Peyer's patch (tissue), 4 donors: ENCODE results near the gene TDRD10. TPM values are rescaled to one million over a fixed set of nuclear protein-coding genes. Genes with fewer than 3 reads are reported as not detected.

Experiments
- DNase-seq, 3 donors: peaks; one replicate each; pipeline ENCODE4 v3.0.0-alpha.2; 2017 to 2019
- H3K27ac ChIP-seq, 4 donors: fragments of 200-600 bp; sonication (generic); one replicate each; pipeline ENCODE4 v1.5.1; 2016 to 2019
- H3K27me3 ChIP-seq, 2 donors: fragments of 200-600 bp; sonication (generic); one replicate each; pipeline ENCODE4 v1.5.1; 2019
- H3K36me3 ChIP-seq, 3 donors: fragments of 200-600 bp; sonication (generic); one replicate each; pipeline ENCODE4 v1.5.1; 2016 to 2019
- H3K4me1 ChIP-seq, 4 donors: fragments of 200-600 bp; sonication (generic); one replicate each; pipeline ENCODE4 v1.5.1; 2016 to 2019
- H3K4me3 ChIP-seq, 4 donors: fragments of 200-600 bp; sonication (generic); 1 replicate in 3 of 4; 2 replicates in 1 of 4; pipeline ENCODE4 v1.5.1; 2016 to 2019; ENCODE audit warnings: mild to moderate bottlenecking in 1 of 4
- H3K9me3 ChIP-seq, 4 donors: fragments of 200-600 bp; sonication (generic); one replicate each; pipeline ENCODE4 v1.5.1; 2016 to 2019; ENCODE audit warnings: mild to moderate bottlenecking in 1 of 4
- CTCF ChIP-seq, 6 experiments: fragments of 450-650 bp in 4 of 6; fragments of 200-600 bp in 2 of 6; sonication (generic) in 1 of 6; IDR thresholded peaks; one replicate each; pipeline ENCODE4 v1.5.1; 2017 to 2019; ENCODE audit warnings: antibody characterized with exemption in 6 of 6, mild to moderate bottlenecking in 3 of 6, moderate library complexity in 1 of 6
- POLR2A ChIP-seq, 2 donors: fragments of 450-650 bp; IDR thresholded peaks; one replicate each; pipeline ENCODE4 v1.5.1; 2017; ENCODE audit warnings: antibody characterized with exemption in 2 of 2, mild to moderate bottlenecking in 2 of 2, moderate library complexity in 2 of 2
- total RNA-seq, 4 donors: library from RNA; depleted of rRNA; stranded (reverse); fragments of >200 nt; gene quantifications; one replicate each; pipeline ENCODE4 v1.1.0, GENCODE V29; 2016

The TDRD10 gene
- total RNA-seq, 4 donors from 2014 or later: 0.53 to 3.5 (median 1.6) TPM; not detected in 1

GRCh38 chr1:154567386-154568156 lies 65.6 kb downstream of the TDRD10 start, which contains the start of gene CHRNB2:
Gene CHRNB2 (plus strand): TSS chr1:154567778. CDS start chr1:154568045, 267 bp downstream.
- Histone ChIP-seq H3K36me3 (no peaks in the 10 kb centered on the region), H3K27ac (no peak within 1 kb of the TSS), H3K4me3 (peak within 1 kb of the TSS in 3 of 4 donors; percentile 9 to 27 (median 16)), H3K27me3 (no peaks in the 10 kb centered on the region), H3K9me3 (no peaks in the 10 kb centered on the region), H3K4me1 (peaks cover 0 to 8% (median 3%) of the 10 kb centered on the region in 4 donors)
- peak; percentile 36 to 79 (median 79) for DNase-seq
- TF ChIP-seq POLR2A (IDR thresholded peaks at IDR 0.05): no peak
- peak in 1 of 6 experiments; percentile 42 for TF ChIP-seq CTCF (IDR thresholded peaks at IDR 0.05)

GRCh38 chr1:154568157-154568815 lies 66.3 kb downstream of the TDRD10 start:
- TF ChIP-seq POLR2A (IDR thresholded peaks at IDR 0.05): no peak
- H3K4me3 ChIP-seq: peak overlapping the region in 3 of 4 donors; percentile 9 to 27 (median 16)
- peaks cover 0 to 8% (median 3%) of the 10 kb centered on the region in 4 donors for H3K4me1 ChIP-seq
- H3K27me3 ChIP-seq: no peaks in the 10 kb centered on the region
- no peaks in the 10 kb centered on the region for H3K9me3 ChIP-seq
- DNase-seq: no peak
- H3K27ac ChIP-seq: no peak overlapping the region
- no peaks in the 10 kb centered on the region for H3K36me3 ChIP-seq

- DNase-seq: no peak
- no peaks in the 10 kb centered on the region for H3K9me3 ChIP-seq
- no peaks in the 10 kb centered on the region for H3K36me3 ChIP-seq
- H3K4me3 ChIP-seq: no peak overlapping the region
- no peak overlapping the region for H3K27ac ChIP-seq
- TF ChIP-seq POLR2A (IDR thresholded peaks at IDR 0.05) (no peak), CTCF (IDR thresholded peaks at IDR 0.05) (no peak)
- H3K4me1 ChIP-seq: peaks cover 0 to 8% (median 3%) of the 10 kb centered on the region in 4 donors
- no peaks in the 10 kb centered on the region for H3K27me3 ChIP-seq
These were observed 69.4 kb downstream of the TDRD10 start for GRCh38 chr1:154571244-154571963.

- no peaks in the 10 kb centered on the region for H3K27me3 ChIP-seq
- H3K4me1 ChIP-seq: peaks cover 0 to 8% (median 3%) of the 10 kb centered on the region in 4 donors
- H3K27ac ChIP-seq: no peak overlapping the region
- no peak for DNase-seq
- no peak for TF ChIP-seq POLR2A (IDR thresholded peaks at IDR 0.05)
- TF ChIP-seq CTCF (IDR thresholded peaks at IDR 0.05): no peak
- H3K9me3 ChIP-seq: no peaks in the 10 kb centered on the region
- H3K36me3 ChIP-seq: no peaks in the 10 kb centered on the region
- H3K4me3 ChIP-seq: no peak overlapping the region
These were observed 69.9 kb downstream of the TDRD10 start for GRCh38 chr1:154571964-154572288.

- TF ChIP-seq CTCF (IDR thresholded peaks at IDR 0.05) (no peak), POLR2A (IDR thresholded peaks at IDR 0.05) (no peak)
These were observed 70.6 kb downstream of the TDRD10 start for GRCh38 chr1:154572468-154573167.

More at GRCh38 chr1:154572468-154573167, 70.6 kb downstream of the TDRD10 start:
- Histone ChIP-seq H3K9me3 (no peaks in the 10 kb centered on the region), H3K27me3 (no peaks in the 10 kb centered on the region), H3K36me3 (no peaks in the 10 kb centered on the region), H3K27ac (no peak overlapping the region), H3K4me3 (no peak overlapping the region), H3K4me1 (peaks cover 0 to 8% (median 3%) of the 10 kb centered on the region in 4 donors)
- no peak for DNase-seq
